Stimulated activated naive CD8-positive, alpha-beta T cell treated with anti-CD3 and anti-CD28 coated beads, Interleukin-15, Interleukin-2, amounts not matched to agents 100 ng/mL and 50 ng/mL, for 24 hours (primary cell): ENCODE measurements around the gene PHKA2.
A peak's percentile ranks its signal among the peaks of the same experiment; 100 is the strongest.

ENCODE experiments used
- H3K27ac Mint-ChIP-seq: one replicate; pipeline ENCODE4 v1.8.0; 2021; ENCODE audit warnings: mild to moderate bottlenecking, mixed read lengths
- H3K27me3 Mint-ChIP-seq: one replicate; pipeline ENCODE4 v1.8.0; 2021; ENCODE audit warnings: mixed read lengths
- H3K36me3 Mint-ChIP-seq: one replicate; pipeline ENCODE4 v1.8.0; 2021; ENCODE audit warnings: low read depth, mixed read lengths
- H3K4me1 Mint-ChIP-seq: one replicate; pipeline ENCODE4 v1.8.0; 2021; ENCODE audit warnings: low read depth, mixed read lengths
- H3K4me3 Mint-ChIP-seq: one replicate; pipeline ENCODE4 v1.8.0; 2021; ENCODE audit warnings: mild to moderate bottlenecking, mixed read lengths
- H3K9me3 Mint-ChIP-seq: one replicate; pipeline ENCODE4 v1.8.0; 2021; ENCODE audit warnings: mixed read lengths

The PHKA2 gene

GRCh38 chrX:18883961-18884765, 99.8 kb downstream of the PHKA2 start:
- no peaks in the 10 kb centered on the region for H3K27me3 Mint-ChIP-seq
- H3K9me3 Mint-ChIP-seq = no peaks in the 10 kb centered on the region
- H3K36me3 Mint-ChIP-seq = no peaks in the 10 kb centered on the region
- no peak overlapping the region for H3K4me3 Mint-ChIP-seq
- peaks cover 24% of the 10 kb centered on the region for H3K4me1 Mint-ChIP-seq
- H3K27ac Mint-ChIP-seq = peak overlapping the region; percentile 8

- H3K4me3 Mint-ChIP-seq = no peak overlapping the region
- H3K27ac Mint-ChIP-seq = no peak overlapping the region
- H3K27me3 Mint-ChIP-seq = no peaks in the 10 kb centered on the region
- H3K36me3 Mint-ChIP-seq = no peaks in the 10 kb centered on the region
- peaks cover 24% of the 10 kb centered on the region for H3K4me1 Mint-ChIP-seq
- H3K9me3 Mint-ChIP-seq = no peaks in the 10 kb centered on the region
Observed at GRCh38 chrX:18883234-18883960, 100.5 kb downstream of the PHKA2 start.

DNA sequence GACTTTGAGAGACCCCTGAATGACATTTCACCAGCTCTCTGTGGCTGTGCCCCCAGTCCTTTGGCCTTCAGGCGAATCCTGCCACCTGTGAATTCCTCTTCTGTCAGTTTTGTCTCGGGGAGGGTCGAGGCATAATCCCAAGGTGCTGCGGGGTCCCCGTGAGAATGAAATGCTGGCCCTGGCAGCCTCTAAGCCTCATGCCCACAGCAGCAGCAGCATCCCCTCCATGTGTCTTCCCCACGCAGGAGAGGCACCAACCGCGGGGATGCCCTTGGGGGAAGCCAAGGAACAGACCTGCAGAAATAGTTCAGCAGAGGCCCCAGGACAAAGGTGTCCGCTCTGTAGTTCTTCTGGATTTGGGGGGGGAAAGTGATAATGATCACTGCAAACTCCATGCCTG, 104.8 kb downstream of the PHKA2 start:
- Mint-ChIP-seq H3K4me3 (no peak overlapping the region), H3K27ac (no peak overlapping the region), H3K4me1 (no peaks in the 10 kb centered on the region), H3K9me3 (no peaks in the 10 kb centered on the region), H3K27me3 (no peaks in the 10 kb centered on the region), H3K36me3 (no peaks in the 10 kb centered on the region)

- no peaks in the 10 kb centered on the region for H3K36me3 Mint-ChIP-seq
- no peaks in the 10 kb centered on the region for H3K9me3 Mint-ChIP-seq
- H3K4me1 Mint-ChIP-seq = peaks cover 9% of the 10 kb centered on the region
- H3K4me3 Mint-ChIP-seq = no peak overlapping the region
- H3K27ac Mint-ChIP-seq = no peak overlapping the region
- no peaks in the 10 kb centered on the region for H3K27me3 Mint-ChIP-seq
Observed at GRCh38 chrX:18877469-18877868, 106.4 kb downstream of the PHKA2 start.

DNA sequence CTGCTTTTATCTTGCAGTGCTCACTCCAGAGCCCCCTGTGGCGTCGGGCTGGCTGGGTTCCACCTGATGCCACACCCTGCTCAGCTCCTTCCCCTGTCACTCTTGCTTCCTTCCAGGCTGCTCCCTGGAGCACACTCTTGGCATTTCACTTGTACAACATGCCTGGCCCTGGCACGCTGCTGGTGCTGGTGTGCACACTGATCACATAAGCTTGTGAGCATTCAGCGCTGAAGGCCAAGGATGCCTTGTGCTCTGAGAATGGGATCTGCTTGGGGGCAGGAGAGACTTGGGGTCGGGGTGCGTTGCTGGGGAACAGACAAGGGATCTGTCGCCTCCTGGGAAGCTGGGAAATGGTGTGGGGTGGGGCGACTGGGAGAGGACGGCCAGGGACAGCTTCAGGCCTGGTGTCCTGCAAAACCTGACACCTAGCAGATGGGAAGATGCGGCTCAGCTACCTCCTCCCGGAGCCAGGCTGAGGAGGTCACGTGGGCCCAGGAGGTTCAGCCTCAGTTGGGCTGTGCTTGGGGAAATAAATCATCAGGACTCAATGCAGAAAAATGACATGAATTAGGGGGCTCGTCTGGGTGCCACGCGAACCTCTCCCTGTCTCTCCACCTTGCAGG, 108.5 kb downstream of the PHKA2 start:
- H3K27ac Mint-ChIP-seq = no peak overlapping the region
- peaks cover 9% of the 10 kb centered on the region for H3K4me1 Mint-ChIP-seq
- no peaks in the 10 kb centered on the region for H3K9me3 Mint-ChIP-seq
- no peak overlapping the region for H3K4me3 Mint-ChIP-seq
- no peaks in the 10 kb centered on the region for H3K27me3 Mint-ChIP-seq
- H3K36me3 Mint-ChIP-seq = no peaks in the 10 kb centered on the region

DNA sequence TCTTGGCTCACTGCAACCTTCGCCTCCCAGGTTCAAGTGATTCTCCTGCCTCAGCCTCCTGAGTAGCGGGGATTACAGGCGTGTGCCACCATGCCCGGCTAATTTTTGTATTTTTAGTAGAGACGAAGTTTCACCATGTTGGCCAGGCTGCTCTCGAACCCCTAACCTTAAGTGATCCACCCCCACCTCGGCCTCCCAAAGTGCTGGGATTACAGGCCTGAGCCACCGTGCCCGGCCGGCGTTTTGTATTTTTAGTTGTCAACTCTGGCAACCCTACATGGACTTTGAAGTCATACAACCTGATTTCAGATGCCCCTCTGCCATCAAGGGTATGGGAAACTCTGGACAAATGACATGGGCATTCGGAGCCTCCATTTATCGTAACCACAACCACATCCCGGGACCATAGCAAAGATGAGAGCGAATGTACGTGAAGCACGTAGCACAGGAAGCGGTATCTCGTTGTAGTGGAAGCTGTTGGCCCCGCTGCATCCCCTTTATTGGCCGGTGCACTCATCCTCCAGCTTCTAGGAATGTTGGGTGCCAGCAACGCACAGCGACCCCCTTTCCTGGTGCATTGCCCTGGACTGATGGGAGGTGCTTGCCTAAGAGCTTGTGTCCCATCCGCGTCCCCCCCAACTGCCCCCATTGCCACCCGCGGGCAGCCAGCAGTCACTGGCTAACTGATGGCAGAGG, 109.2 kb downstream of the PHKA2 start:
- Mint-ChIP-seq H3K4me3 (no peak overlapping the region), H3K36me3 (no peaks in the 10 kb centered on the region), H3K27ac (no peak overlapping the region), H3K4me1 (peaks cover 9% of the 10 kb centered on the region), H3K27me3 (no peaks in the 10 kb centered on the region), H3K9me3 (no peaks in the 10 kb centered on the region)

- Mint-ChIP-seq H3K4me3 (no peak overlapping the region), H3K9me3 (no peaks in the 10 kb centered on the region)
Observed at GRCh38 chrX:18873836-18874235, 110.1 kb downstream of the PHKA2 start.

GRCh38 chrX:18873189-18873791, 110.6 kb downstream of the PHKA2 start:
- peak overlapping the region; percentile 41 for H3K27ac Mint-ChIP-seq
- no peaks in the 10 kb centered on the region for H3K36me3 Mint-ChIP-seq
- H3K4me3 Mint-ChIP-seq = no peak overlapping the region
- peaks cover 9% of the 10 kb centered on the region for H3K4me1 Mint-ChIP-seq
- H3K9me3 Mint-ChIP-seq = no peaks in the 10 kb centered on the region
- H3K27me3 Mint-ChIP-seq = no peaks in the 10 kb centered on the region

More at GRCh38 chrX:18873836-18874235, 110.1 kb downstream of the PHKA2 start:
- Mint-ChIP-seq H3K36me3 (no peaks in the 10 kb centered on the region), H3K4me1 (peaks cover 9% of the 10 kb centered on the region), H3K27me3 (no peaks in the 10 kb centered on the region), H3K27ac (no peak overlapping the region)

GRCh38 chrX:18872621-18873020, 111.3 kb downstream of the PHKA2 start:
- peaks cover 9% of the 10 kb centered on the region for H3K4me1 Mint-ChIP-seq
- no peaks in the 10 kb centered on the region for H3K36me3 Mint-ChIP-seq
- no peak overlapping the region for H3K4me3 Mint-ChIP-seq
- H3K27me3 Mint-ChIP-seq = no peaks in the 10 kb centered on the region
- peak overlapping the region; percentile 41 for H3K27ac Mint-ChIP-seq
- no peaks in the 10 kb centered on the region for H3K9me3 Mint-ChIP-seq

GRCh38 chrX:18871970-18872369, 111.9 kb downstream of the PHKA2 start:
- no peak overlapping the region for H3K27ac Mint-ChIP-seq
- peaks cover 9% of the 10 kb centered on the region for H3K4me1 Mint-ChIP-seq
- H3K27me3 Mint-ChIP-seq = no peaks in the 10 kb centered on the region
- no peak overlapping the region for H3K4me3 Mint-ChIP-seq
- H3K36me3 Mint-ChIP-seq = no peaks in the 10 kb centered on the region
- no peaks in the 10 kb centered on the region for H3K9me3 Mint-ChIP-seq

GRCh38 chrX:18871161-18871890, 112.6 kb downstream of the PHKA2 start:
- Mint-ChIP-seq H3K9me3 (no peaks in the 10 kb centered on the region), H3K4me1 (peaks cover 9% of the 10 kb centered on the region), H3K27ac (no peak overlapping the region), H3K36me3 (no peaks in the 10 kb centered on the region), H3K4me3 (no peak overlapping the region), H3K27me3 (no peaks in the 10 kb centered on the region)

GRCh38 chrX:18864390-18864920, 119.5 kb downstream of the PHKA2 start:
- no peaks in the 10 kb centered on the region for H3K9me3 Mint-ChIP-seq
- no peaks in the 10 kb centered on the region for H3K36me3 Mint-ChIP-seq
- no peak overlapping the region for H3K4me3 Mint-ChIP-seq
- H3K4me1 Mint-ChIP-seq = no peaks in the 10 kb centered on the region
- no peak overlapping the region for H3K27ac Mint-ChIP-seq
- no peaks in the 10 kb centered on the region for H3K27me3 Mint-ChIP-seq

- Mint-ChIP-seq H3K4me3 (no peak overlapping the region), H3K27me3 (no peaks in the 10 kb centered on the region), H3K27ac (no peak overlapping the region), H3K9me3 (no peaks in the 10 kb centered on the region), H3K4me1 (peaks cover 3% of the 10 kb centered on the region), H3K36me3 (no peaks in the 10 kb centered on the region)
Observed at GRCh38 chrX:18861511-18861910, 122.4 kb downstream of the PHKA2 start.

DNA sequence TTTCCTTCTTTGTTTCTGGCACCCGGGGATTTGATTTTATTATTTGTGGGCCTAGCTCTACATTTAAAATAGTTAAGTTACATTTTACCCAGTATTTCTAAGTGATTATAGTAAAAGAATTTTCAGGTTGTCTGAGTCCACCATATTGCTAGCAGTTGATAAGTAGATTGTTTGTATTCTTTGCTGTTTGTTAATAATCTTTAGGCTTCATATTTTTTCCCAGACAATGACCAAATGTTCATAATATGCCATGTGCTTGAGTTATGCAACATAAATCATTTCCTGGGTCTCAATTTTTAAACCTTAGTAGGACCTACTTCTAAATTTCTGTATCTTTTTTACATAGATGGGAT, 127.3 kb downstream of the PHKA2 start:
- no peak overlapping the region for H3K27ac Mint-ChIP-seq
- H3K27me3 Mint-ChIP-seq = no peaks in the 10 kb centered on the region
- no peaks in the 10 kb centered on the region for H3K9me3 Mint-ChIP-seq
- no peak overlapping the region for H3K4me3 Mint-ChIP-seq
- H3K36me3 Mint-ChIP-seq = no peaks in the 10 kb centered on the region
- H3K4me1 Mint-ChIP-seq = peaks cover 28% of the 10 kb centered on the region
